Measurements from ENCODE around the gene ENOX1.
"Not testable (repeated sequence)": the region's sequence is repeated elsewhere in the genome, so short reads cannot be mapped to it uniquely, and the experiment has no call there.

ENOX1 gene

DNA sequence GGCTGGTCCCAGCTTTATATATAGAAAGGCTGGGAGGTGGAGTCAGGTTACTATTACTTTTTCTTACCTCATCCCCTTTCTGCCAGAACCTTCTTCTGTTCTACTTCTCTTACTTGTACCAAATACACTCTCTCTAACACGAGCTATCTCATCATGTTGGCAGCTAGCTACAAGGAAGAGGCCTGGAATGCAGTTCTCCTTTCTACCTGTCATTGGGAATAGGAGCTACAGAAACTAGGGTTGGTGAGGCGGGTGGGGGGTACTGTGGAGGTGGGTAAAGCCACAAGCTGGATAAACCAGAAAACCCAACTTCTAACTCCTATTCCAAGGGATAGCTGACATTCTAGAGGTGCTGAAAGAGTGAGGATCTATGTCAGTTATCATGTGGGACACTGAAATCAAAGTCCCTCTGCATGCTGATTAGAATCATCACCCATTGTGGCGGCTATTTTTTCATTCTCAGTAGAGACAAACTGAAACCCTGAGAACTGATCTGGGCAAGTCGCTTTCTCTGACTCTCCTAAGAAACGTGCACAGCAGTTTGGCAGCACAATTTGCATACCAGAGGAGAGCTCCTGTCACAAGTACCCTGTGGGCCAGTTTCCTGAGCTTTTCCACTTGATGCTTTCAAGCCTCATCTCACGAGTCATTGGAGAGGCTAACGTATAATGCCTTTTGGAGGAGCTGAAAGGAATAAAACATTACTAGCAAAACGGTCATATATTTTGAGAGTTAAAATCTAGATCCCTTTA lies 358.1 kb downstream of the ENOX1 start:
- Histone ChIP-seq H3K36me3 (ENCODE audit: control insufficient read depth, insufficient read depth, low read length) (no peaks in the 10 kb centered on the region), H3K4me1 (ENCODE audit: control insufficient read depth, insufficient read depth, low read length) (no peaks in the 10 kb centered on the region), H3K9ac (ENCODE audit: low read length) (no peak overlapping the region), H3K4me3 (ENCODE audit: low read length) (no peak overlapping the region), H3K9me3 (ENCODE audit: control insufficient read depth, low read length) (no peaks in the 10 kb centered on the region), H3K27me3 (ENCODE audit: control insufficient read depth, insufficient read depth, low read length) (no peaks in the 10 kb centered on the region)

DNA sequence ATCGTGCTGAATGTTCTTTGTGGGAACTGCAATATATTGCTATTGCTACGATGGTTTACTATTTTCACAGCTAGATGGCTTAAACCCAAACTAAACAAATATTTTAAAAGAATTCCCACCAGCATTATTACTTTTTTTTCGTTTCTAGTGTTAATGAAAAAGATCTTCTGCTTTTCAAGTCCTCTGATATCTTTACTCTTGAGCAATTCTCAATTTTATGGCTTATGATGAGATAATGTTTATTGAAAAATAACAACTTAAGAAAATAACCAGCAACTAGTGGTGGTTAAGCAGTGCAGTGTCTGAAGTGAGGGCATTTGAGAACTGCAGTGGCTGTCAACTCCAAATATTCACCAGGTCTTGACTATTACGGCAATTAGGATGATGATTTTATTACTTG lies 360.4 kb downstream of the ENOX1 start:
- Histone ChIP-seq H3K9me3 (ENCODE audit: control insufficient read depth, low read length) (no peaks in the 10 kb centered on the region), H3K36me3 (ENCODE audit: control insufficient read depth, insufficient read depth, low read length) (no peaks in the 10 kb centered on the region), H3K4me1 (ENCODE audit: control insufficient read depth, insufficient read depth, low read length) (no peaks in the 10 kb centered on the region), H3K27me3 (ENCODE audit: control insufficient read depth, insufficient read depth, low read length) (peaks cover 3% of the 10 kb centered on the region), H3K4me3 (ENCODE audit: low read length) (no peak overlapping the region), H3K9ac (ENCODE audit: low read length) (no peak overlapping the region)

DNA sequence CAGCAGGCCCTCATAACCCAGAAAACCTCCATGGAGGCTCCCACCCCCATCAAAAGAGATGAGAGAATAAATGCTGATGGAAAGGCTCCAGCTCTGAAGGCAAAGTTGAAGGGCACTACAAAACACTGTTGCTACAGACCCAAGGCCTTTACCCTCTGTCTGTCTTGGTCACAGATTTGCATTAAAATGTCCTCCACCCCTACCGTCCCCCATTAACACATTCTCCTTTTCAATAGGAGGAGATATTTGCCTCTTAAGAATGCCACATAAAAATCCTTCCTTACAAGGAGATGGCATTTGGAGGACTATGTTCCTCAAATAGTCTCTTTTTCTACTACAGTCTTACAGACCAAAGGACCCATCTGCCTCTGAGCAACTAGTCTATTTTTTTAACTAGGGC lies 361.5 kb downstream of the ENOX1 start:
- Histone ChIP-seq H3K36me3 (ENCODE audit: control insufficient read depth, insufficient read depth, low read length) (no peaks in the 10 kb centered on the region), H3K4me1 (ENCODE audit: control insufficient read depth, insufficient read depth, low read length) (no peaks in the 10 kb centered on the region), H3K27me3 (ENCODE audit: control insufficient read depth, insufficient read depth, low read length) (peaks cover 3% of the 10 kb centered on the region), H3K9me3 (ENCODE audit: control insufficient read depth, low read length) (no peaks in the 10 kb centered on the region), H3K4me3 (ENCODE audit: low read length) (no peak overlapping the region), H3K9ac (ENCODE audit: low read length) (no peak overlapping the region)

DNA sequence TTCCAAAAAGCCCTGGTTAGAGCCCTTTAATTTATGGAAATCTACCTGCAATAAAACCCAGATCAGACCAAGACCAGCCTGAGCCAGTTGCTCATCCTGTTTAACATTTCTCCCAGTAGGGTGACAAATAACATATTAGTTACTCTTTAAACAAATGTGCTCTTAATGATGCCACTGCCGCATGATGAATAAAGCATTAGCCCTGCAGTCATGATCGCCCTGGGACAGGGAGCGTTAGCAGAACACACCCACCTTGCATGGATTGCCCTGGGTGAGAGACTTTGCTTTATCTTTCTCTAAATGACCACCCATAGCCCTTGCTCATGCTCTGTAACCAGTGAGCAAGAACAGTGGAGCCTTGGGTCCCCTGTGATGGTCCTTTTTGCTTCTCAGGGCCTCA lies 362.4 kb downstream of the ENOX1 start:
- Histone ChIP-seq H3K36me3 (ENCODE audit: control insufficient read depth, insufficient read depth, low read length) (no peaks in the 10 kb centered on the region), H3K9ac (ENCODE audit: low read length) (no peak overlapping the region), H3K9me3 (ENCODE audit: control insufficient read depth, low read length) (no peaks in the 10 kb centered on the region), H3K27me3 (ENCODE audit: control insufficient read depth, insufficient read depth, low read length) (peaks cover 3% of the 10 kb centered on the region), H3K4me1 (ENCODE audit: control insufficient read depth, insufficient read depth, low read length) (no peaks in the 10 kb centered on the region), H3K4me3 (ENCODE audit: low read length) (no peak overlapping the region)

GRCh38 chr13:43422116-43422515 lies 364.7 kb downstream of the ENOX1 start:
- Histone ChIP-seq H3K9ac (ENCODE audit: low read length) (no peak overlapping the region), H3K4me1 (ENCODE audit: control insufficient read depth, insufficient read depth, low read length) (no peaks in the 10 kb centered on the region), H3K4me3 (ENCODE audit: low read length) (no peak overlapping the region), H3K9me3 (ENCODE audit: control insufficient read depth, low read length) (no peaks in the 10 kb centered on the region), H3K27me3 (ENCODE audit: control insufficient read depth, insufficient read depth, low read length) (peaks cover 3% of the 10 kb centered on the region), H3K36me3 (ENCODE audit: control insufficient read depth, insufficient read depth, low read length) (no peaks in the 10 kb centered on the region)

GRCh38 chr13:43416842-43417241 lies 369.9 kb downstream of the ENOX1 start:
- not testable (repeated sequence) for H3K36me3 ChIP-seq (ENCODE audit: control insufficient read depth, insufficient read depth, low read length); H3K9me3 ChIP-seq (ENCODE audit: control insufficient read depth, low read length); H3K27me3 ChIP-seq (ENCODE audit: control insufficient read depth, insufficient read depth, low read length); H3K9ac ChIP-seq (ENCODE audit: low read length); H3K4me3 ChIP-seq (ENCODE audit: low read length); H3K4me1 ChIP-seq (ENCODE audit: control insufficient read depth, insufficient read depth, low read length)

DNA sequence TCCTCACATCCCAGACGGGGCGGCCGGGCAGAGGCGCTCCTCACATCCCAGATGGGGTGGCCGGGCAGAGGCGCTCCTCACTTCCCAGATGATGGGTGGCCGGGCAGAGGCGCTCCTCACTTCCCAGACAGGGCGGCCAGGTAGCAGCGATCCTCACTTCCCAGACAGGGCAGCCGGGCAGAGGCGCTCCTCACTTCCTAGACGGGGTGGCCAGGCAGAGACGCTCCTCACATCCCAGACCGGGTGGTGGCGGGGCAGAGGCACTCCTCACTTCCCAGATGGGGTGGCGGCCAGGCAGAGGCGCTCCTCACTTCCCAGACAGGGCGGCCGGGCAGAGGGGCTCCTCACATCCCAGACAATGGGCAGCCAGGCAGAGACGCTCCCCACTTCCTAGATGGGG lies 370.4 kb downstream of the ENOX1 start:
- H3K4me3 ChIP-seq (ENCODE audit: low read length); H3K27me3 ChIP-seq (ENCODE audit: control insufficient read depth, insufficient read depth, low read length); H3K9me3 ChIP-seq (ENCODE audit: control insufficient read depth, low read length); H3K36me3 ChIP-seq (ENCODE audit: control insufficient read depth, insufficient read depth, low read length); H3K4me1 ChIP-seq (ENCODE audit: control insufficient read depth, insufficient read depth, low read length); H3K9ac ChIP-seq (ENCODE audit: low read length): not testable (repeated sequence)

DNA sequence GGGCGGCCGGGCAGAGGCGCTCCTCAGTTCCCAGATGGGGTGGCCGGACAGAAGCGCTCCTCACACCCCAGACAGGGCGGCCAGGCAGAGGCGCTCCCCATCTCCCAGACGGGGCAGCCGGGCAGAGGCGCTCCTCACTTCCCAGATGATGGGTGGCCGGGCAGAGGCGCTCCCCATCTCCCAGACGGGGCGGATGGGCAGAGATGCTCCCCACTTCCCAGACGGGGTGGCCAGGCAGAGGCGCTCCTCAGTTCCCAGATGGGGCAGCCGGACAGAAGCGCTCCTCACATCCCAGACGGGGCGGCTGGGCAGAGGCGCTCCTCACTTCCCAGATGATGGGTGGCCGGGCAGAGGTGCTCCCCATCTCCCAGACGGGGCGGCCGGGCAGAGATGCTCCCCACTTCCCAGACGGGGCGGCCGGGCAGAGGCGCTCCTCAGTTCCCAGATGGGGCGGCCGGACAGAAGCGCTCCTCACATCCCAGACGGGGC lies 370.8 kb downstream of the ENOX1 start:
- not testable (repeated sequence) for H3K9ac ChIP-seq (ENCODE audit: low read length); H3K4me3 ChIP-seq (ENCODE audit: low read length); H3K27me3 ChIP-seq (ENCODE audit: control insufficient read depth, insufficient read depth, low read length); H3K9me3 ChIP-seq (ENCODE audit: control insufficient read depth, low read length); H3K4me1 ChIP-seq (ENCODE audit: control insufficient read depth, insufficient read depth, low read length); H3K36me3 ChIP-seq (ENCODE audit: control insufficient read depth, insufficient read depth, low read length)

DNA sequence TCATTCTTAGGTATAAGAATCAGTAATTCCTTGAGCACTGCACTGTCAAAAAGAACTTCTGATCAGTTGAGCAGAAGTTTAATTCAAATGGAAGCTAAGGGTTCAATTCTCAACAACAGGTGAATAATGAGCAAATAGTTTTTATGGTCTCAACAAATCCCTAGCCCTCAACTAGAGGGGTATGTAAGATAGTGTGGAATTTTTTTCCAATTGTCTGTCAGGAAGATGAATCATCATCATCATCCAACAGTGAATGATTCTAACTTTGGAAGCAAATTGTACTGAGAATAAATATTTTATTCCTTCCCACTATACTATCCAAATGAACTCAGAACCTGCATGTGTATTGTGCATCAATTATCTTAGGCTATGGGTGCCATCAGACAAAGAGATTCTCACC lies 372.7 kb downstream of the ENOX1 start:
- Histone ChIP-seq H3K9ac (ENCODE audit: low read length) (no peak overlapping the region), H3K27me3 (ENCODE audit: control insufficient read depth, insufficient read depth, low read length) (no peaks in the 10 kb centered on the region), H3K36me3 (ENCODE audit: control insufficient read depth, insufficient read depth, low read length) (no peaks in the 10 kb centered on the region), H3K4me1 (ENCODE audit: control insufficient read depth, insufficient read depth, low read length) (no peaks in the 10 kb centered on the region), H3K4me3 (ENCODE audit: low read length) (no peak overlapping the region), H3K9me3 (ENCODE audit: control insufficient read depth, low read length) (no peaks in the 10 kb centered on the region)

GRCh38 chr13:43411741-43412140 lies 375.0 kb downstream of the ENOX1 start:
- Histone ChIP-seq H3K9ac (ENCODE audit: low read length) (no peak overlapping the region), H3K4me3 (ENCODE audit: low read length) (no peak overlapping the region), H3K27me3 (ENCODE audit: control insufficient read depth, insufficient read depth, low read length) (no peaks in the 10 kb centered on the region), H3K36me3 (ENCODE audit: control insufficient read depth, insufficient read depth, low read length) (no peaks in the 10 kb centered on the region), H3K9me3 (ENCODE audit: control insufficient read depth, low read length) (no peaks in the 10 kb centered on the region), H3K4me1 (ENCODE audit: control insufficient read depth, insufficient read depth, low read length) (no peaks in the 10 kb centered on the region)

DNA sequence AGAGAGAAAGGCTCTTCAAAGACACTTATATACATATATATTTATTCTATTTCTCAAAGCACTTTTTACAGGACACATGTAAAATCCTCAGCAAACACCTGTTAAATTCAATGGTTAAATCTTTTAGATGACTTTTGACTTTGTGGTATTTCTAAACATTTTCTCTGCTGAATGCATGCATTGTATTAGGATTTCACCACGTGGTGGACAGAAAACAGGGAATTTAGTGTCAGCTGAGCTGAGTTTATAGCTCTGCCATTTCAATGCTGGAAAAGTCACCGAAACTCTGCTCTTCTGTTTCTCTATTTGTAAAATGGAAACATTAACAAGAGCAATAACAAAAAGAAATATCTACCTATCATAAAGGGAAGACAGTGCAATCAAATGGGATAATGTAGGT lies 375.6 kb downstream of the ENOX1 start:
- Histone ChIP-seq H3K4me1 (ENCODE audit: control insufficient read depth, insufficient read depth, low read length) (no peaks in the 10 kb centered on the region), H3K9ac (ENCODE audit: low read length) (no peak overlapping the region), H3K9me3 (ENCODE audit: control insufficient read depth, low read length) (no peaks in the 10 kb centered on the region), H3K4me3 (ENCODE audit: low read length) (no peak overlapping the region), H3K27me3 (ENCODE audit: control insufficient read depth, insufficient read depth, low read length) (no peaks in the 10 kb centered on the region), H3K36me3 (ENCODE audit: control insufficient read depth, insufficient read depth, low read length) (no peaks in the 10 kb centered on the region)

GRCh38 chr13:43408274-43408673 lies 378.5 kb downstream of the ENOX1 start:
- Histone ChIP-seq H3K9ac (ENCODE audit: low read length) (no peak overlapping the region), H3K27me3 (ENCODE audit: control insufficient read depth, insufficient read depth, low read length) (no peaks in the 10 kb centered on the region), H3K4me1 (ENCODE audit: control insufficient read depth, insufficient read depth, low read length) (no peaks in the 10 kb centered on the region), H3K36me3 (ENCODE audit: control insufficient read depth, insufficient read depth, low read length) (no peaks in the 10 kb centered on the region), H3K9me3 (ENCODE audit: control insufficient read depth, low read length) (no peaks in the 10 kb centered on the region), H3K4me3 (ENCODE audit: low read length) (no peak overlapping the region)
